Measurements from ENCODE around the gene PXMP4.

The PXMP4 gene

GRCh38 chr20:33693289-33693688 is 26.8 kb downstream of the PXMP4 start:
- H3K4me1 ChIP-seq (ENCODE audit: control insufficient read depth in 1 of 2, insufficient read depth in 2 of 2, low read length in 2 of 2), result no peaks in the 10 kb centered on the region
- no peak overlapping the region for H3K4me3 ChIP-seq (ENCODE audit: low read depth, low read length)
- H3K27me3 ChIP-seq (ENCODE audit: insufficient read depth, low read length), result no peaks in the 10 kb centered on the region
- H4K91ac ChIP-seq (ENCODE audit: low read depth, low read length), result no peak overlapping the region
- H3K9ac ChIP-seq (ENCODE audit: low read length), result no peak overlapping the region
- H2BK12ac ChIP-seq (ENCODE audit: low read length), result no peak overlapping the region
- no peak overlapping the region for H3K27ac ChIP-seq (ENCODE audit: low read depth, low read length)
- H3K14ac ChIP-seq (ENCODE audit: low read length), result no peak overlapping the region
- H2BK120ac ChIP-seq (ENCODE audit: insufficient read depth, low read length, poor library complexity), result no peak overlapping the region
- H2AFZ ChIP-seq (ENCODE audit: insufficient read depth, low read length, poor library complexity), result no peak overlapping the region
- H3K79me1 ChIP-seq (ENCODE audit: low read length), result no peaks in the 10 kb centered on the region
- H3K23ac ChIP-seq (ENCODE audit: low read length), result no peak overlapping the region
- no peak overlapping the region for H2AK5ac ChIP-seq (ENCODE audit: low read length)
- peaks cover under 1% of the 10 kb centered on the region for H3K9me3 ChIP-seq (ENCODE audit: insufficient read depth, low read depth, low read length)
- H3K36me3 ChIP-seq (ENCODE audit: control insufficient read depth in 1 of 2, insufficient read depth in 2 of 2, low read length in 2 of 2), result no peaks in the 10 kb centered on the region
- DNase-seq, result no peak
- H2BK5ac ChIP-seq (ENCODE audit: low read depth, low read length, poor library complexity), result no peak overlapping the region
- H3K4ac ChIP-seq (ENCODE audit: low read depth, low read length), result no peak overlapping the region
- H4K8ac ChIP-seq (ENCODE audit: low read depth, low read length), result no peak overlapping the region
- no CpG with 5 or more reads among the region's 5 CpGs for WGBS (ENCODE audit: extremely low coverage, insufficient coverage, insufficient read length)
- no peak overlapping the region for H3K4me2 ChIP-seq (ENCODE audit: low read length)
- no peaks in the 10 kb centered on the region for H3K79me2 ChIP-seq (ENCODE audit: control insufficient read depth, insufficient read depth, low read length, poor library complexity)
- H3K18ac ChIP-seq (ENCODE audit: low read length), result no peak overlapping the region
- H4K12ac ChIP-seq (ENCODE audit: low read depth, low read length), result no peak overlapping the region

- H2BK120ac ChIP-seq (ENCODE audit: insufficient read depth, low read length, poor library complexity), result no peak overlapping the region
- no peak overlapping the region for H3K9ac ChIP-seq (ENCODE audit: low read length)
- no peak for DNase-seq
- no peak overlapping the region for H4K91ac ChIP-seq (ENCODE audit: low read depth, low read length)
- no peak overlapping the region for H4K12ac ChIP-seq (ENCODE audit: low read depth, low read length)
- H3K79me2 ChIP-seq (ENCODE audit: control insufficient read depth, insufficient read depth, low read length, poor library complexity), result peaks cover 2% of the 10 kb centered on the region
- H3K4ac ChIP-seq (ENCODE audit: low read depth, low read length), result no peak overlapping the region
- H3K27ac ChIP-seq (ENCODE audit: low read depth, low read length), result no peak overlapping the region
- H3K18ac ChIP-seq (ENCODE audit: low read length), result no peak overlapping the region
- no peak overlapping the region for H3K4me3 ChIP-seq (ENCODE audit: low read depth, low read length)
- H2BK5ac ChIP-seq (ENCODE audit: low read depth, low read length, poor library complexity), result no peak overlapping the region
- no peak overlapping the region for H2BK12ac ChIP-seq (ENCODE audit: low read length)
- no peaks in the 10 kb centered on the region for H3K79me1 ChIP-seq (ENCODE audit: low read length)
- H3K14ac ChIP-seq (ENCODE audit: low read length), result no peak overlapping the region
- H3K9me3 ChIP-seq (ENCODE audit: insufficient read depth, low read depth, low read length), result no peaks in the 10 kb centered on the region
- no peak overlapping the region for H3K23ac ChIP-seq (ENCODE audit: low read length)
- no CpG with 5 or more reads among the region's 4 CpGs for WGBS (ENCODE audit: extremely low coverage, insufficient coverage, insufficient read length)
- H4K8ac ChIP-seq (ENCODE audit: low read depth, low read length), result no peak overlapping the region
- no peak overlapping the region for H2AFZ ChIP-seq (ENCODE audit: insufficient read depth, low read length, poor library complexity)
- no peaks in the 10 kb centered on the region for H3K27me3 ChIP-seq (ENCODE audit: insufficient read depth, low read length)
- no peak overlapping the region for H2AK5ac ChIP-seq (ENCODE audit: low read length)
- peaks cover 7 to 11% of the 10 kb centered on the region in 2 experiments for H3K4me1 ChIP-seq (ENCODE audit: control insufficient read depth in 1 of 2, insufficient read depth in 2 of 2, low read length in 2 of 2)
- no peaks in the 10 kb centered on the region for H3K36me3 ChIP-seq (ENCODE audit: control insufficient read depth in 1 of 2, insufficient read depth in 2 of 2, low read length in 2 of 2)
- no peak overlapping the region for H3K4me2 ChIP-seq (ENCODE audit: low read length)
Measured at GRCh38 chr20:33689973-33690372, 30.1 kb downstream of the PXMP4 start.

GRCh38 chr20:33689493-33689892 is 30.6 kb downstream of the PXMP4 start:
- Histone ChIP-seq H3K4me2 (ENCODE audit: low read length) (no peak overlapping the region), H2BK120ac (ENCODE audit: insufficient read depth, low read length, poor library complexity) (no peak overlapping the region), H4K91ac (ENCODE audit: low read depth, low read length) (no peak overlapping the region), H3K27me3 (ENCODE audit: insufficient read depth, low read length) (no peaks in the 10 kb centered on the region), H3K14ac (ENCODE audit: low read length) (no peak overlapping the region), H3K27ac (ENCODE audit: low read depth, low read length) (no peak overlapping the region), H3K79me1 (ENCODE audit: low read length) (no peaks in the 10 kb centered on the region), H4K8ac (ENCODE audit: low read depth, low read length) (no peak overlapping the region), H3K4me3 (ENCODE audit: low read depth, low read length) (no peak overlapping the region), H3K9ac (ENCODE audit: low read length) (no peak overlapping the region), H3K23ac (ENCODE audit: low read length) (no peak overlapping the region), H3K36me3 (ENCODE audit: control insufficient read depth in 1 of 2, insufficient read depth in 2 of 2, low read length in 2 of 2) (no peaks in the 10 kb centered on the region), H2BK5ac (ENCODE audit: low read depth, low read length, poor library complexity) (no peak overlapping the region), H4K12ac (ENCODE audit: low read depth, low read length) (no peak overlapping the region), H2AK5ac (ENCODE audit: low read length) (no peak overlapping the region), H3K4ac (ENCODE audit: low read depth, low read length) (no peak overlapping the region), H2BK12ac (ENCODE audit: low read length) (no peak overlapping the region), H2AFZ (ENCODE audit: insufficient read depth, low read length, poor library complexity) (no peak overlapping the region), H3K79me2 (ENCODE audit: control insufficient read depth, insufficient read depth, low read length, poor library complexity) (peaks cover 2% of the 10 kb centered on the region), H3K18ac (ENCODE audit: low read length) (no peak overlapping the region), H3K4me1 (ENCODE audit: control insufficient read depth in 1 of 2, insufficient read depth in 2 of 2, low read length in 2 of 2) (peaks cover 8 to 14% of the 10 kb centered on the region in 2 experiments), H3K9me3 (ENCODE audit: insufficient read depth, low read depth, low read length) (no peaks in the 10 kb centered on the region)
- no CpG with 5 or more reads among the region's 1 CpG for WGBS (ENCODE audit: extremely low coverage, insufficient coverage, insufficient read length)
- DNase-seq, result no peak

- Histone ChIP-seq H3K18ac (ENCODE audit: low read length) (no peak overlapping the region), H4K8ac (ENCODE audit: low read depth, low read length) (no peak overlapping the region), H3K27ac (ENCODE audit: low read depth, low read length) (no peak overlapping the region), H3K27me3 (ENCODE audit: insufficient read depth, low read length) (no peaks in the 10 kb centered on the region), H3K79me2 (ENCODE audit: control insufficient read depth, insufficient read depth, low read length, poor library complexity) (peaks cover 2% of the 10 kb centered on the region), H3K14ac (ENCODE audit: low read length) (no peak overlapping the region), H3K4me2 (ENCODE audit: low read length) (no peak overlapping the region), H3K23ac (ENCODE audit: low read length) (no peak overlapping the region), H3K4me3 (ENCODE audit: low read depth, low read length) (no peak overlapping the region), H3K79me1 (ENCODE audit: low read length) (no peaks in the 10 kb centered on the region), H4K12ac (ENCODE audit: low read depth, low read length) (no peak overlapping the region), H3K4ac (ENCODE audit: low read depth, low read length) (no peak overlapping the region), H2AFZ (ENCODE audit: insufficient read depth, low read length, poor library complexity) (no peak overlapping the region), H2BK5ac (ENCODE audit: low read depth, low read length, poor library complexity) (no peak overlapping the region), H2AK5ac (ENCODE audit: low read length) (no peak overlapping the region), H3K4me1 (ENCODE audit: control insufficient read depth in 1 of 2, insufficient read depth in 2 of 2, low read length in 2 of 2) (peaks cover 8 to 14% of the 10 kb centered on the region in 2 experiments), H2BK12ac (ENCODE audit: low read length) (no peak overlapping the region), H3K9me3 (ENCODE audit: insufficient read depth, low read depth, low read length) (no peaks in the 10 kb centered on the region), H4K91ac (ENCODE audit: low read depth, low read length) (no peak overlapping the region), H2BK120ac (ENCODE audit: insufficient read depth, low read length, poor library complexity) (no peak overlapping the region), H3K9ac (ENCODE audit: low read length) (no peak overlapping the region), H3K36me3 (ENCODE audit: control insufficient read depth in 1 of 2, insufficient read depth in 2 of 2, low read length in 2 of 2) (no peaks in the 10 kb centered on the region)
- WGBS (ENCODE audit: extremely low coverage, insufficient coverage, insufficient read length), result no CpG with 5 or more reads among the region's 3 CpGs
- no peak for DNase-seq
Measured at GRCh38 chr20:33688938-33689424, 31.1 kb downstream of the PXMP4 start.
